ENCODE results near the gene LPCAT4.

LPCAT4 gene

DNA sequence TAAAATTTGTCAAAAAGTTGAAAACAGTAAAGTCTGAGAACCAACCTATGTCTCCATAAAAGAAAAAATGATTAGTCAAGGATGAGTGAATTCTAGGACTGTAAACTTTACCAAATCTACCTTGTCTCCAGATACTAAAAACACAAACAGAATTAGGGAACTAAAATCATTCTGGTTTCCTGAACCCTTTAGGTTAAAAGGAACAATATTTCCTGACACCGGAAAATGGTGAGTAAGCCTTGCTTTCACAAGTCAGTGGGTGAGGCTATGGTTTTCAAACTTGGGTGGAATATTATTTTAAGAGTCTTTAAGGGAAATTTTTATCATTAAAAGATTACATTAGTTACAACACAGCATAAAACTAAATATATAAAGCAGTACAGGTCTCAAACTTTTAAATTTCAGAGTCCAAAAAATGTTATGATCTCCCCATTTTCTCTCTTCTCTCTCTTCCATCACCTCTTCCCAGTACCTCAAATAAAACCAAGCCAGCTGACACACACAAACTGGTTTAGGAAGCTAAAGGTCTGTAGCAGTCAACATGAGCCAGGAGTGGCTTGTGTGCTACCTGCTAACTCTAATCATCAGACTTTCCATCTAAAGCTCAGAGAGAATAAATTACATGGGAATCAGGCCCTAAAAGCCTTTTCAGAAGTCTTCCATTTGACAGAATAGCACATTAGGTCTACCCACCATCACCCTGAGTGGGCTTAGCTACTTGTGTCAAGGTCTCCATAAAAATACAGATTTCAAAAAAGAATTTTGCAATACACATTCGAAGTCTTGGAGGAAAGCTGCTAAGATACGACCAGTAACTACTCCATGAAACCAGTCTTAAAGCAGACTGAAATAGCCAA is 31.6 kb downstream of the LPCAT4 start:
- peak; percentile 25 for DNase-seq

- no peak for DNase-seq
Measured at GRCh38 chr15:34334672-34335071, 32.3 kb downstream of the LPCAT4 start.

DNA sequence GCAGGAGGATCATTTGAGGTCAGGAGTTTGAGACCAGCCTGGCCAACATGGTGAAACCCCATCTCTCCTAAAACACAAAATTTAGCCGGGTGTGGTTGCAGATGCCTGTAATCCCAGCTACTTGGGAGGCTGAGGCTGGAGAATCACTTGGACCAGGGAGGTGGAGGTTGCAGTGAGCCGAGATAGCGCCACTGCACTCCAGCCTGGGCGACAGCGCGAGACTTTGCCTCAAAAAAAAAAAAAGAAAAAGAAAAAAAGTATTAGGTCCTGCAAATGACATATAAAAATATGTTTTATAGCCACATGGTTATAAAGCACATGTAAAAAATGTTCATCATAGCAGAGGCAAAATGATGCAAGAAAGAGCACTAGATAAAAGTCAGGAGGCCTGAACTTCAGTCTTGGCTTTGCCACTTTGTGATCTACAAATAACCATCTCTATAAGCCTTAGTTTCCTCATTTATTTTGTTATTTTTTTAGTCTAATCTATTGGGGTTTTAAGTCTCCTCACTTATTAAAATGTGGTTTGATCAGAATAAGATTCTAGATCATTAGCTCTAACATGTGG is 34.4 kb downstream of the LPCAT4 start:
- no peak for DNase-seq

DNA sequence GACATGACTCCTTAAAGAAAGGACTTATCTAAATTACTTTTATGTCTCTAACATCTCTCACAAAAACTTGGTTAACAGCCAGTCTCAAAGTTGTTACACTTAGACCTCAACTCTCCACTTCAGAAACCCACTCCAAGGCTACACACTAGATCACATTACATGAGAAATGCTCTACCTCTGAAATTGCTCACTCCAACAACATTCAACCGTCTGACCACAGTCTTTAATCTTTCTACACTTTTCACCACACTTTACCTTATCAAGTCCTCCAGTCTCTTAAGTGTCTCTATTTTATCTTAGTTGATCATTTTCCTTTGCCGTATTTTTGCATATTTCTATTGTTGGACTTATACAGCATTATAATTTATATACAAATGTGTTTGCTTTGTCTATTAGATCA is 35.2 kb downstream of the LPCAT4 start:
- DNase-seq = no peak

DNA sequence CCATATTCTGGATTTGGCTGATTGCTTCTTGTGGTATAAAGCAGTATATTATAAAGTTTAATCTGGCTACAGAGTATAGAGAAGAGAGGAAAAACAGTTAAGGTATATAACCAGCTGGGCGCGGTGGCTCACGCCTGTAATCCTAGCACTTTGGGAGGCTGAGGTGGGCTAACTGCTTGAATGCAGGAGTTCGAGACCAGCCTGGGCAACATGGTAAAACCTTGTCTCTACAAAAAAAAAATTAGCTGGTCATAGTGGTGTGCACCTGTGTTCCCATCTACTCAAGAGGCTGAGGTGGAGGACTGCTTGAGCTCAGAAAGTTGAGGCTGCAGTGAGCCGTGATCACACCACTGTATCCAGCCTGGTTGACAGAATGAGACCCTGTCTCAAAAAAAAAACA is 36.7 kb downstream of the LPCAT4 start:
- no peak for DNase-seq

- no peak for DNase-seq
Measured at GRCh38 chr15:34329006-34329405, 38.0 kb downstream of the LPCAT4 start.

GRCh38 chr15:34327906-34328305 is 39.1 kb downstream of the LPCAT4 start:
- DNase-seq = no peak

GRCh38 chr15:34325368-34325767 is 41.6 kb downstream of the LPCAT4 start:
- DNase-seq = no peak

DNA sequence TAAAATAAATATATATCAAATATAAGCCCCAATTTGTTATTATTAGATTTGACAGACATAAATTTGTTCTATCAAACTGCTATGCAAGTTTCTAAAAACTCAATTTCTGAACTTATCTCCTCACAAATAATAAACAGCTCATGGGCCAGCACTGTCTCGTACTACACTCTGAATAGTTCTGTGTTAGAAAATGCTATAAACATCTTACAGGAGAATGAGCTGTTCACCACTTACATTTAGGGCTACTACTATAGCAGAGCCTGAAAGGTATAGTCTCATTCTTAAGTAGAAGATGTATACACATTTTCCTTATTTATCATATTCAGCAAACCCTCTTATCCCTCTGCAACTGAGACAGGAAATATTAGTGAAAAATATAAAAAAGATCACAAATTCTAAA is 42.1 kb downstream of the LPCAT4 start:
- no peak for DNase-seq

- DNase-seq = no peak
Measured at GRCh38 chr15:34323217-34323616, 43.8 kb downstream of the LPCAT4 start.

DNA sequence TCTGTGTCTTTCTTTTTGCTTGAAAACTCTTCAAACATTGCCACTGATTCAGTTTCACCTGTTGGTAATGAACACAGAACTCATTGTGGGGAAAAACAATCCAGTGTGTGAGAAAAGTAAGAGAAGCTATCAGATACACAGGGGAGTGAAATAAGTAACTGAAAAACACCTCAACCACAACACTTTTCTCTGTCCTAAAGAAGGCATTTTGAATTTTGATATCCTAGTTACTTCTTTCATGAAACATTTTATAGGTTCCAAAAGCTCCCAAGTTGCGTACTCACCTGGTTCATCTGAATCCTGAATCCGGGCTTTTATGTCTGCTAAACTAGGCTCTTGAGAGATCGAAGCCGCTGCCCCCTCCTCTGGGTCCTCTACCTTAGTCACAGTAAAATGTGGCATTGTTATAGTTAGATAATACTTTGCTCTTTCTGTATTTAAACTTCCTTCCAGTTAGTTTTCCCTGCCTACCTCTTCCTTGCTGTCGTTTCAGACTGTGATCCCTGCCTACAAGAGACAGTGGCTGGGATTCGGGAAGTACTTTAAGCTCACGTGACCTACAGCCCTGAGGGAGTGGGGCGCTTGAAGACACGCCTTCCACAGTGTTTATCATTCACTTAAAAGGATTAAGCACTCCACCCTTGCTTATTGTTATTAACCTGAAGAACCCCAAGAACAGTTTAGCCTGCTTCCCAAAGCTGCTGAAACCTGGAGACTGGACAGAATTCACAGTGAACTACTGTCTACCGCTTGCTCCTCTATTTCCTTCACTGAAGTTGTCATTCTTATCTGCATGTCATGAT is 48.5 kb downstream of the LPCAT4 start:
- DNase-seq = no peak

DNA sequence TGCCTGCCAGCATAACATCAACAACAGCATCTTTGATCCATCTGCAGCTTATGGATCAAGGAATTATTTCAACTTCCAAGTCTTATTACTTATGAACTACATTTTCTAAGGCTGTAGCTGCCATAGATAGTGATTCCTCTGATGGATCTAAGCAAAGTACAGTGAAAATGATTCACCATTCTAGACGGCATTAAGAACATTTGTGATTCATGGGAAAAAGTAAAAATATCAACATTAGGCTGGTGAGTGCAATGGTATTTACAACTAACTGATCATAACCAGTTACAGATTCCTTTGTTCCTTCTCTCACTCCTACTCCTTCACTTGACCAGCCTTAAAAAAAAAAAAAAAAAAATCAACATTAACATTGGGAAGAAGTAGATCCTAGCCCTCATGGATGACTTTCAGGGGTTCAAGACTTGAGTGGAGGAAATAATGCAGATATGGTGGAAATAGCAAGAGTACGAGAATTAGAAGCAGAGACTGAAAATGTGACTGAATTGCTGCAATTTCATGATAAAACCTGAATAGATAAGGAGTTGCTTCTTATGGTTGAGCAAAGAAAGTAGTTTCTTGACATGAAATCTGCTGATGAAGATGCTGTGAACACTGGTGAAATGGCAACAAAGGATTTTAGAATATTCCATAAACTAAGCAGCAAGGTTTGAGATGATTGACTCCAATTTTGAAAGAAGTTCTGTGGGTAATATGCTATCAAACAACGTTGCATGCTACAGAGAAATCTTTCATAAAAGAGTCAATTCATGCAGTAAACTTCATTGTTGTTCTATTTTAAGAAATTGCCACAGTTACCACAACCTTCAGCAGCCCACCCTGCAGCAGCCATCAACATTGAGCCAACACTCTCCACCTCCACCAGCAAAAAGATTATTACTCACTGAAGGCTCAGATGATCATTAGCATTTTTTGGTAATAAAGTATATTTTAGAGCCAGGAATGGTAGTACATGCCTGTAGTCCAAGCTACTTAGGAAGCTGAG is 52.2 kb downstream of the LPCAT4 start:
- DNase-seq = no peak

GRCh38 chr15:34311563-34311962 is 55.4 kb downstream of the LPCAT4 start:
- DNase-seq = no peak
